Vagina (tissue), 2 donors: ENCODE results near the gene FUZ. TPM values are rescaled to one million over a fixed set of nuclear protein-coding genes. Genes with fewer than 3 reads are reported as not detected.
A peak's percentile ranks its signal among the peaks of the same experiment; 100 is the strongest.

Source experiments
- DNase-seq, 2 donors: peaks; one replicate each; pipeline ENCODE4 v3.0.0-alpha.2; 2017; ENCODE audit errors: extremely low spot score in 2 of 2
- H3K27ac ChIP-seq: fragments of 200-600 bp; sonication (generic); one replicate; pipeline ENCODE4 v1.5.1; 2019
- H3K27me3 ChIP-seq: fragments of 200-600 bp; sonication (generic); one replicate; pipeline ENCODE4 v1.5.1; 2019
- H3K36me3 ChIP-seq, 2 donors: fragments of 200-600 bp; sonication (generic); one replicate each; pipeline ENCODE4 v1.5.1; 2017 to 2019
- H3K4me1 ChIP-seq: fragments of 200-600 bp; sonication (generic); one replicate; pipeline ENCODE4 v1.5.1; 2019
- H3K4me3 ChIP-seq, 2 donors: fragments of 200-600 bp; sonication (generic); 1 replicate in 1 of 2; 2 replicates in 1 of 2; pipeline ENCODE4 v1.5.1; 2016 to 2019
- H3K9me3 ChIP-seq: fragments of 200-600 bp; sonication (generic); one replicate; pipeline ENCODE4 v1.5.1; 2019
- POLR2A ChIP-seq, 2 donors: fragments of 450-650 bp; IDR thresholded peaks; one replicate each; pipeline ENCODE4 v1.6.1; 2017; ENCODE audit warnings: antibody characterized with exemption in 2 of 2, mild to moderate bottlenecking in 2 of 2, moderate library complexity in 2 of 2
- POLR2AphosphoS5 ChIP-seq, 2 donors: sonication (generic); formaldehyde crosslinking; IDR thresholded peaks; one replicate each; pipeline ENCODE4 v1.9.0; 2017; ENCODE audit warnings: antibody characterized with exemption in 2 of 2, mild to moderate bottlenecking in 2 of 2, low read depth in 1 of 2; ENCODE audit not compliant: insufficient read depth in 1 of 2
- intact Hi-C: fragments of 100-400 bp; cut with DNase I; formaldehyde crosslinking; loops from one replicate; pipeline ENCODE4 v1.15.1; 2023
- total RNA-seq: library from RNA; depleted of rRNA; stranded (reverse); fragments of >200 nt; gene quantifications from one replicate; pipeline ENCODE4 v1.2.3, GENCODE V29; 2016
- TF ChIP-seq, protein P1 (sequence below), 3 experiments: fragments of 450-650 bp in 2 of 3; fragments of 200-600 bp in 1 of 3; sonication (generic) in 1 of 3; IDR thresholded peaks; one replicate each; pipeline ENCODE4 v1.5.1; 2017 to 2019; ENCODE audit warnings: antibody characterized with exemption in 3 of 3, mild to moderate bottlenecking in 2 of 3, moderate library complexity in 2 of 3

Gene FUZ
- 11.5 TPM for total RNA-seq

DNA sequence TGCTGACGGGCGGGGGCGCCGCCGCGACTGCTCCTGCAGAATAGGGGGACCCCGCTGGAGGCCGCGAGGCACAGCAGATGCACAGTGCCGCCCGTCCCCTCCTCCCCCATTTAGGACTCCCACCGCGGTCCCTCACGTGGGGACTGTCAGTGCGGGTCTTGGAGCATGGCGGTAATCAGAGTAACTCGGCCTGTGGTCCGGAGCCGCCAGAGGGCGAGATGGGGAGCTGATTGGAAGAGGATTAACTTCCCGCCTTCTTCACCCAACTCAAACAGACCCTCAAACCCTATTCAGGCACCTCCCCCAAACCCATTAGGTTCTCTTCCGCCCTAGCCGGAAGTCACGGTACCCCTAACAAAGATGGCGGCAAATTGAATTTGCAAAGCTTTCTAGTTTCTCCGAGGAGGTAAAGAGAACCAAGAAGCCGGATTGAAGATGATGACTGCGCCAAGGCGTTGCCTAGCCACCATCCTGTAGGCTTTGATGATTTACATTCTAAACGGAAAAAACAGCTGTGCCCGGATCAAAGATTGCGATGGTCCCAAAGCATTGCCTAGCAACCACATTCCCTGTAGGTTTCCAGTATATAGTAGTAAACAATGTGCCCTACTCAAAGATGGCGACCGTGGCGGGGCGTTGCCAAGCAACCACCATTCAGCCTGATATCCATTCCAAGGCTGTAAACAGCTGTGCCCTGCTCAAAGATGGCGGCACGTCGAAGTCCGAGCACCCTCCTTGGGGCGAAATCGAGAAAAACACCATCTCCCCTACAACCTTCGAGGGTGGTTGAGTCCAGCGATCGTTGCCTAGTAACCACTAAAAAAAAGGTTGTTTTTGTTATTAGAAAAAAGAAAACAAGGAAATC is at the start of gene FUZ:
FUZ (minus strand) TSS at position 296 of the 865 bp plus-strand sequence; CDS start at position 110, 186 bp downstream.
- Histone ChIP-seq H3K4me1 (peaks cover 39% of the 10 kb centered on the region), H3K27me3 (no peaks in the 10 kb centered on the region), H3K27ac (peak within 1 kb of the TSS; percentile 86), H3K9me3 (no peaks in the 10 kb centered on the region), H3K36me3 (no peaks in the 10 kb centered on the region), H3K4me3 (peak within 1 kb of the TSS; percentile 65 to 69)
- no peak for TF ChIP-seq POLR2A (IDR thresholded peaks at IDR 0.05)
- TF ChIP-seq, protein P1, sequence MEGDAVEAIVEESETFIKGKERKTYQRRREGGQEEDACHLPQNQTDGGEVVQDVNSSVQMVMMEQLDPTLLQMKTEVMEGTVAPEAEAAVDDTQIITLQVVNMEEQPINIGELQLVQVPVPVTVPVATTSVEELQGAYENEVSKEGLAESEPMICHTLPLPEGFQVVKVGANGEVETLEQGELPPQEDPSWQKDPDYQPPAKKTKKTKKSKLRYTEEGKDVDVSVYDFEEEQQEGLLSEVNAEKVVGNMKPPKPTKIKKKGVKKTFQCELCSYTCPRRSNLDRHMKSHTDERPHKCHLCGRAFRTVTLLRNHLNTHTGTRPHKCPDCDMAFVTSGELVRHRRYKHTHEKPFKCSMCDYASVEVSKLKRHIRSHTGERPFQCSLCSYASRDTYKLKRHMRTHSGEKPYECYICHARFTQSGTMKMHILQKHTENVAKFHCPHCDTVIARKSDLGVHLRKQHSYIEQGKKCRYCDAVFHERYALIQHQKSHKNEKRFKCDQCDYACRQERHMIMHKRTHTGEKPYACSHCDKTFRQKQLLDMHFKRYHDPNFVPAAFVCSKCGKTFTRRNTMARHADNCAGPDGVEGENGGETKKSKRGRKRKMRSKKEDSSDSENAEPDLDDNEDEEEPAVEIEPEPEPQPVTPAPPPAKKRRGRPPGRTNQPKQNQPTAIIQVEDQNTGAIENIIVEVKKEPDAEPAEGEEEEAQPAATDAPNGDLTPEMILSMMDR (IDR thresholded peaks at IDR 0.05) = peak in 2 of 3 experiments; percentile 6 to 28
- TF ChIP-seq POLR2AphosphoS5 (IDR thresholded peaks at IDR 0.05; ENCODE audit: insufficient read depth in 1 of 2, low read depth in 1 of 2) = peak; percentile 58 to 99
- peak in 1 of 2 donors; percentile 99 for DNase-seq
- intact Hi-C loops = no loop called here

DNA sequence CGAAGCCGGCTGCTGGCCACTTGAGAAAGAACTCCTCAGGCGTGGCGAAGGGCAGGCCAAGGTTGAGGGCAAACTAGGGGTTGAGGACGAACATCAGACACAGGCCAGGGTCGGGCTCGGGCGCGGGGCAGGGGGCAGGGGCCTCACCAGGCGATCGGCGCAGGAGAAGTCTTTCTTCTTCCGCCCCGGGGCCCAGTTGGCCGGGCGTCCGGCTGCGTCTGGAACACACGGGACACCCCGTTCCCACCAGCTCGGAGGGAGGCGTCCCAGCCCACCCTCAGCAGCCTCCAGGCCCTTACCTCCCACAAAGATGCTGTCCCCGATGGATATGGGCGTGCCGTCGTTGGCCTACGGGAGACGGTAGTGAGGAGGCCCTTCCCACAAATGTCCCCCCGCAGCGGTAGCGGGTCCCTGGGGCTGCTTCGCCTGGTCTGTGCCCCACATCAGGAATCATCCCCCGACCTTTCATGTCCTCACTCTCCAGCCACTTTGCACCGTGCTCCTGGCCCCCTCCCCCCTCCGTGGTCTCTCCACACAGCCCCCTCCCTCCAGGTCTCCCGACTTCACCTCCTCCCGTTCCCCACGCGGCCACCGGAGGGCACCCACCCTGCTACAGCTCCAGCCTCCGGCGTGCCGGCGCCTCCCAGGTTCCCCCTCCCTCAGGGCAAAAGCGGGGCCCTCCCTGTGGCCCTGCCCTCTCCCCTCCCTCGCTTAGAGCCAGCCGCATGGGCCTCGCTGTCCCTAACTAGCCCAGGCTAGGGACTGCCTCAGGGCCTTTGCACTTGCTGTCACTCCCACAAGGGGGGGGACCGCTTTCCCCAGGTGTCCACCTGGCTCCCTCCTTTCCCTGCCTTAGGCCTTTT is 49.5 kb upstream of the FUZ start:
- intact Hi-C loops = loop anchor here (5.0 kb wide), 1 partner anchor 45 kb away; the partner anchor contains the start of gene MED25
- Histone ChIP-seq H3K36me3 (peaks cover 0 to 42% of the 10 kb centered on the region in 2 donors), H3K27ac (no peak overlapping the region), H3K4me3 (no peak overlapping the region), H3K4me1 (peaks cover 32% of the 10 kb centered on the region), H3K27me3 (no peaks in the 10 kb centered on the region), H3K9me3 (no peaks in the 10 kb centered on the region)
- no peak for TF ChIP-seq POLR2A (IDR thresholded peaks at IDR 0.05)
- TF ChIP-seq, protein P1 (IDR thresholded peaks at IDR 0.05) = no peak
- no peak for TF ChIP-seq POLR2AphosphoS5 (IDR thresholded peaks at IDR 0.05; ENCODE audit: insufficient read depth in 1 of 2, low read depth in 1 of 2)
- DNase-seq = no peak

- Histone ChIP-seq H3K27me3 (no peaks in the 10 kb centered on the region), H3K4me1 (peaks cover 29% of the 10 kb centered on the region), H3K36me3 (peaks cover 0 to 50% of the 10 kb centered on the region in 2 donors), H3K9me3 (no peaks in the 10 kb centered on the region), H3K27ac (peak overlapping the region; percentile 40), H3K4me3 (no peak overlapping the region)
- intact Hi-C loops = loop anchor here (5.0 kb wide), 1 partner anchor 44 kb away; the partner anchor contains the start of gene MED25
- no peak for DNase-seq
- TF ChIP-seq POLR2AphosphoS5 (IDR thresholded peaks at IDR 0.05; ENCODE audit: insufficient read depth in 1 of 2, low read depth in 1 of 2) = no peak
- TF ChIP-seq, protein P1 (IDR thresholded peaks at IDR 0.05) = no peak
- no peak for TF ChIP-seq POLR2A (IDR thresholded peaks at IDR 0.05)
These were observed 48.7 kb upstream of the FUZ start for GRCh38 chr19:49861541-49862378.

DNA sequence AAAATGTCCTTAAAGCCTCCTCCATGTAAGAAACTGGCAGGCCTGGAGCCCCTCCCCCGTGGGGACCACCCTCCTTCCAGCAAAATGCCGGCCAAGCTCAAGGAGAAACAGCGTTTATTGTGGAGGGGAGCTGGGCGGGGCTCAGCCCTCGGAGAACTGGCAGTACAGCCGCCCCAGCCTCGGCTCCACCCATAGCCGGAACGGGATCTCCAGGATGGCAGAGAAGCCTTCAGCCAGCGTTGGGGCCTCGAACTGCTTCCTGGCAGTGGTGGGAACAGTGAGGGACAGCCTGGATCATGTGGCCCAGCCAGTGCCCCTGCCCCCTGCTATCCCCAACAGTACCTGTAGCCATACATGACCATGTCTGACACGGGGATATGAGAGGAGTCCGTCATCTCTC is 48.0 kb upstream of the FUZ start:
- peaks cover 0 to 56% of the 10 kb centered on the region in 2 donors for H3K36me3 ChIP-seq
- intact Hi-C loops = loop anchor here (5.0 kb wide), 1 partner anchor 44 kb away; the partner anchor contains the start of gene MED25
- no peaks in the 10 kb centered on the region for H3K9me3 ChIP-seq
- peaks cover 23% of the 10 kb centered on the region for H3K4me1 ChIP-seq
- TF ChIP-seq, protein P1 (IDR thresholded peaks at IDR 0.05) = no peak
- TF ChIP-seq POLR2AphosphoS5 (IDR thresholded peaks at IDR 0.05; ENCODE audit: insufficient read depth in 1 of 2, low read depth in 1 of 2) (no peak), POLR2A (IDR thresholded peaks at IDR 0.05) (no peak)
- H3K4me3 ChIP-seq = no peak overlapping the region
- H3K27me3 ChIP-seq = no peaks in the 10 kb centered on the region
- H3K27ac ChIP-seq = peak overlapping the region; percentile 40
- no peak for DNase-seq
